ENCODE data around the gene RAB11FIP4. TPM values are rescaled to one million over a fixed set of nuclear protein-coding genes. Genes with fewer than 3 reads are reported as not detected.

Gene RAB11FIP4
- total RNA-seq, 1 experiment from 2014 or later = 2.8 TPM

DNA sequence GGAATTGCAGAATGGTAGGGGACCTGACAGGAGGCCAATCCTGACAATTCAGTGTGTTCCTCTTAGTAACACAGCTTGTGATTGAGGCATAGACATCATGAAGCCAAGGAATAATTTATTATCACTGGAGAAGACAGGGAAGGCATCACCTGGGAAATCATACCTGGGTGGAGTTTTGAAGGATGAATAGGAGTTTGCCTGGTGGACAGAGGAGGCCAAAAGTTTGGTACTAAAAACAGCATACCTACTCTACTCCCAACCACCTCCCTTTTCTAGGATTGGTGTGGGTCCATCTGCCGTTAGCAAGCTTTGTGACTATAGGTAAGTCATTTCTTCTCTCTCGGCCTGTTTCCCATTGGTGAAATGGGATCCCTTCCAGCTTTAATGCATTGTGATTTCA lies 88.0 kb downstream of the RAB11FIP4 start:
- peaks cover 12% of the 10 kb centered on the region for H3K4me1 Mint-ChIP-seq (ENCODE audit: insufficient read depth, unreplicated experiment)
- no TSS peak for BruUV-seq (replicated peaks)
- H3K27me3 Mint-ChIP-seq (ENCODE audit: insufficient read depth, unreplicated experiment) = peaks cover 11% of the 10 kb centered on the region
- H3K4me3 Mint-ChIP-seq (ENCODE audit: unreplicated experiment) = no peak overlapping the region
- intact Hi-C loops (cut with micrococcal nuclease) = no loop called here
- ChIA-PET CTCF (interaction anchor here (0.6 to 1.2 kb wide), 2 partner anchors 42 to 44 kb away, joined by 3 to 4 read pairs; no protein-coding TSS in a partner anchor), POLR2A (no interaction called here)
- H3K36me3 Mint-ChIP-seq (ENCODE audit: insufficient read depth, unreplicated experiment) = no peaks in the 10 kb centered on the region
- no peak for DNase-seq (ENCODE audit: unreplicated experiment)
- no peaks in the 10 kb centered on the region for H3K9me3 Mint-ChIP-seq (ENCODE audit: unreplicated experiment)
- H3K27ac Mint-ChIP-seq (ENCODE audit: low read depth, unreplicated experiment) = no peak overlapping the region
- TF ChIP-seq, protein P1, sequence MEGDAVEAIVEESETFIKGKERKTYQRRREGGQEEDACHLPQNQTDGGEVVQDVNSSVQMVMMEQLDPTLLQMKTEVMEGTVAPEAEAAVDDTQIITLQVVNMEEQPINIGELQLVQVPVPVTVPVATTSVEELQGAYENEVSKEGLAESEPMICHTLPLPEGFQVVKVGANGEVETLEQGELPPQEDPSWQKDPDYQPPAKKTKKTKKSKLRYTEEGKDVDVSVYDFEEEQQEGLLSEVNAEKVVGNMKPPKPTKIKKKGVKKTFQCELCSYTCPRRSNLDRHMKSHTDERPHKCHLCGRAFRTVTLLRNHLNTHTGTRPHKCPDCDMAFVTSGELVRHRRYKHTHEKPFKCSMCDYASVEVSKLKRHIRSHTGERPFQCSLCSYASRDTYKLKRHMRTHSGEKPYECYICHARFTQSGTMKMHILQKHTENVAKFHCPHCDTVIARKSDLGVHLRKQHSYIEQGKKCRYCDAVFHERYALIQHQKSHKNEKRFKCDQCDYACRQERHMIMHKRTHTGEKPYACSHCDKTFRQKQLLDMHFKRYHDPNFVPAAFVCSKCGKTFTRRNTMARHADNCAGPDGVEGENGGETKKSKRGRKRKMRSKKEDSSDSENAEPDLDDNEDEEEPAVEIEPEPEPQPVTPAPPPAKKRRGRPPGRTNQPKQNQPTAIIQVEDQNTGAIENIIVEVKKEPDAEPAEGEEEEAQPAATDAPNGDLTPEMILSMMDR (IDR thresholded peaks at IDR 0.05; ENCODE audit: unreplicated experiment) = no peak

- DNase-seq (ENCODE audit: unreplicated experiment) = no peak
- ChIA-PET CTCF (interaction anchor here (1.2 kb wide), 1 partner anchor 43 kb away, joined by 3 read pairs; no protein-coding TSS in a partner anchor), POLR2A (interaction anchor here (0.5 kb wide), 1 partner anchor 17 kb away, joined by 3 read pairs; no protein-coding TSS in a partner anchor)
- Mint-ChIP-seq H3K9me3 (ENCODE audit: unreplicated experiment) (no peaks in the 10 kb centered on the region), H3K4me1 (ENCODE audit: insufficient read depth, unreplicated experiment) (peaks cover 12% of the 10 kb centered on the region), H3K27me3 (ENCODE audit: insufficient read depth, unreplicated experiment) (peaks cover 5% of the 10 kb centered on the region), H3K27ac (ENCODE audit: low read depth, unreplicated experiment) (no peak overlapping the region), H3K36me3 (ENCODE audit: insufficient read depth, unreplicated experiment) (no peaks in the 10 kb centered on the region), H3K4me3 (ENCODE audit: unreplicated experiment) (no peak overlapping the region)
- intact Hi-C loops (cut with micrococcal nuclease) = no loop called here
- TF ChIP-seq, protein P1 (IDR thresholded peaks at IDR 0.05; ENCODE audit: unreplicated experiment) = no peak
- no TSS peak for BruUV-seq (replicated peaks)
Measured at GRCh38 chr17:31480067-31480466, 88.6 kb downstream of the RAB11FIP4 start.

DNA sequence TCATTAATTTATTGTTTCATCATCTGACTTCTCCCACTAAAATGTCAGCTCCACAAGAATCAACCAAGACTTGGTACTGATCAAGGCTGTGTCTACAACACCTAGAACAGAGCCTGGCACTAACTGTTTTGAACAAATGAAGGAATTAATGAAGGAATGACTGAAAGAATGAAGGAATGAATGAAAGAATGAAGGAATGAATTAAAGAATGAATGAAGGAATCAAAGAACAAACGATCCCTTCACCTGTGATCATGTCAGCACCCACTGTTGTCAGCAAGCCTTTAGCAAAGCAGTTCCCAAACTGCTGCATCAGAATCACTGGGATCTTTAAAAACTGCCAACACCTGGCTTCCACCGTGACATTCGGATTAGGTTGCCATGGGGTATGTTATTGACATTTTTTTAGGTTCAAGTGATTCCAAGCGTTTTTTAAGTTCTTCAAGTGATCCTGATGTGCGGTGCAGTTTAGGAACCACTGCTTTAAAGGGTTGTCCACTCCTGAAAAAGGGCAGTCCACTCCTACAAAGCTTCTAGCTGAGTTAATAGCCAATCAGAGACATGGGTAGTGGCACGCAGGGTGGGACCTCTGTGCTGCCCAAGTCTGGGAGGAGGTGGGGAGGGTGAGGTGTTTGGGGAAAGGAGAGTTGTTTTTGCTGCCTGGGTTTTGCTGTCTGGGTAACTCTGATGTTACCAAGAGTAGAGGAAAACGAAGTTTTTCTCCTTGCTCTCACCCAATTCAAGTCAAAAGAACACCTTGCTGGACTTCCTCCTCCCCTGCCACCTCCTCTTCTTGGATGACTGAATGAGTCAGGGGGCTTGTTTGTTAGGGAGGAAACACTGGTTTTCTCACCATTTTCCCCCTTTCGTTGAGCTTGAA lies 89.7 kb downstream of the RAB11FIP4 start:
- no peak overlapping the region for H3K27ac Mint-ChIP-seq (ENCODE audit: low read depth, unreplicated experiment)
- H3K36me3 Mint-ChIP-seq (ENCODE audit: insufficient read depth, unreplicated experiment) = no peaks in the 10 kb centered on the region
- BruUV-seq (replicated peaks) = no TSS peak
- peaks cover 12% of the 10 kb centered on the region for H3K4me1 Mint-ChIP-seq (ENCODE audit: insufficient read depth, unreplicated experiment)
- ChIA-PET POLR2A (interaction anchor here (0.5 to 1.3 kb wide), 5 partner anchors 9 to 74 kb away, joined by 3 to 4 read pairs (median 3); no protein-coding TSS in a partner anchor), CTCF (interaction anchor here (0.6 kb wide), 1 partner anchor 39 kb away, joined by 3 read pairs; no protein-coding TSS in a partner anchor)
- no peak overlapping the region for H3K4me3 Mint-ChIP-seq (ENCODE audit: unreplicated experiment)
- DNase-seq (ENCODE audit: unreplicated experiment) = no peak
- no peaks in the 10 kb centered on the region for H3K27me3 Mint-ChIP-seq (ENCODE audit: insufficient read depth, unreplicated experiment)
- intact Hi-C loops (cut with micrococcal nuclease) = no loop called here
- TF ChIP-seq, protein P1 (IDR thresholded peaks at IDR 0.05; ENCODE audit: unreplicated experiment) = no peak
- H3K9me3 Mint-ChIP-seq (ENCODE audit: unreplicated experiment) = no peaks in the 10 kb centered on the region

DNA sequence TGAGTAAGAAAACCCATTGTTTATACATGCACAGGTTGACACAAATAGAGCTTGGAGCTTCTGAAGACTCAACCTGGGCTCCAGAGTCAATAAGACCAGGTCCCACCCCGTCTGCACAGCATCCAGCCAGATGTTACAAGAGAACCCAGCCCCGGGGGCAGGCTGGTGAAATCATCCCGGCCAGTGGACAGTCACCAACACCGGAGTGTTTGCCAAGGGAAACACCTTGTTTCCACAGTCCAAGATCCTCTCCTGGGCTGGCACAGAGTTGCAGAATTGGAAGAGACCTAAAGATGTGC lies 90.3 kb downstream of the RAB11FIP4 start:
- no peak overlapping the region for H3K27ac Mint-ChIP-seq (ENCODE audit: low read depth, unreplicated experiment)
- TF ChIP-seq, protein P1 (IDR thresholded peaks at IDR 0.05; ENCODE audit: unreplicated experiment) = no peak
- intact Hi-C loops (cut with micrococcal nuclease) = no loop called here
- BruUV-seq (replicated peaks) = no TSS peak
- H3K9me3 Mint-ChIP-seq (ENCODE audit: unreplicated experiment) = no peaks in the 10 kb centered on the region
- no peaks in the 10 kb centered on the region for H3K27me3 Mint-ChIP-seq (ENCODE audit: insufficient read depth, unreplicated experiment)
- ChIA-PET CTCF (interaction anchor here (0.6 to 0.9 kb wide), 2 partner anchors 39 to 67 kb away, joined by 3 to 4 read pairs; no protein-coding TSS in a partner anchor), POLR2A (interaction anchor here (0.7 to 1.3 kb wide), 4 partner anchors 9 to 73 kb away, joined by 3 to 4 read pairs (median 4); no protein-coding TSS in a partner anchor)
- H3K4me3 Mint-ChIP-seq (ENCODE audit: unreplicated experiment) = no peak overlapping the region
- H3K36me3 Mint-ChIP-seq (ENCODE audit: insufficient read depth, unreplicated experiment) = no peaks in the 10 kb centered on the region
- DNase-seq (ENCODE audit: unreplicated experiment) = peak; percentile 65
- H3K4me1 Mint-ChIP-seq (ENCODE audit: insufficient read depth, unreplicated experiment) = peaks cover 12% of the 10 kb centered on the region

All from MCF 10A (cell line).